Testis (tissue), 5 donors: Measurements from ENCODE around the gene MKX. TPM values are rescaled to one million over a fixed set of nuclear protein-coding genes. Genes with fewer than 3 reads are reported as not detected.

Experiments used
- DNase-seq: peaks from one replicate; pipeline ENCODE4 v3.0.0-alpha.2; 2019
- H3K27ac ChIP-seq, 2 donors: fragments of 200-600 bp; sonication (generic); one replicate each; pipeline ENCODE4 v1.5.1; 2019
- H3K27me3 ChIP-seq: fragments of 200-600 bp; sonication (generic); one replicate; pipeline ENCODE4 v1.5.1; 2019
- H3K36me3 ChIP-seq: fragments of 200-600 bp; sonication (generic); one replicate; pipeline ENCODE4 v1.5.1; 2017; ENCODE audit warnings: low read depth; ENCODE audit errors: missing control alignments
- H3K4me1 ChIP-seq: fragments of 200-600 bp; sonication (generic); one replicate; pipeline ENCODE4 v1.5.1; 2019
- H3K4me3 ChIP-seq, 2 donors: fragments of 200-600 bp; sonication (generic); one replicate each; pipeline ENCODE4 v1.5.1; 2017 to 2019
- H3K9me3 ChIP-seq: fragments of 200-600 bp; sonication (generic); one replicate; pipeline ENCODE4 v1.5.1; 2017
- CTCF ChIP-seq, 3 experiments: fragments of 450-650 bp in 2 of 3; fragments of 200-600 bp in 1 of 3; sonication (generic) in 1 of 3; IDR thresholded peaks; one replicate each; pipeline ENCODE4 v1.5.1; 2016 to 2019; ENCODE audit warnings: antibody characterized with exemption in 3 of 3, mild to moderate bottlenecking in 2 of 3, moderate library complexity in 1 of 3
- POLR2A ChIP-seq: fragments of 450-650 bp; IDR thresholded peaks from one replicate; pipeline ENCODE4 v1.6.1; 2017; ENCODE audit warnings: antibody characterized with exemption, mild to moderate bottlenecking, moderate library complexity
- WGBS, 2 donors: methylation state at CpG; one replicate each; pipeline ENCODE4 v1.1.5; 2018; 5-methylcytosine and 5-hydroxymethylcytosine counted together
- intact Hi-C: fragments of 100-400 bp; cut with DNase I; formaldehyde crosslinking; loops from one replicate; pipeline ENCODE4 v1.15.1; 2023; ENCODE audit warnings: low total_unique reads
- long read RNA-seq, 2 donors: transcript quantifications; one replicate each; lab custom pipeline, GENCODE V29; 2026
- polyA plus RNA-seq: library from polyadenylated mRNA; stranded (reverse); fragments of 350-450 nt; fragmentation: Illumina TruSeq; extraction: RNeasy Lipid Tissue Mini Kit (QIAGEN cat#74804); gene quantifications from one replicate; pipeline ENCODE4 v1.2.3, GENCODE V29; 2014; ENCODE audit warnings: low read depth, low replicate concordance; ENCODE audit not compliant: insufficient read depth
- total RNA-seq, 2 donors: library from RNA; depleted of rRNA; stranded (reverse); fragments of >200 nt; gene quantifications; one replicate each; pipeline ENCODE4 v1.2.3, GENCODE V29; 2016

MKX gene, protein sequence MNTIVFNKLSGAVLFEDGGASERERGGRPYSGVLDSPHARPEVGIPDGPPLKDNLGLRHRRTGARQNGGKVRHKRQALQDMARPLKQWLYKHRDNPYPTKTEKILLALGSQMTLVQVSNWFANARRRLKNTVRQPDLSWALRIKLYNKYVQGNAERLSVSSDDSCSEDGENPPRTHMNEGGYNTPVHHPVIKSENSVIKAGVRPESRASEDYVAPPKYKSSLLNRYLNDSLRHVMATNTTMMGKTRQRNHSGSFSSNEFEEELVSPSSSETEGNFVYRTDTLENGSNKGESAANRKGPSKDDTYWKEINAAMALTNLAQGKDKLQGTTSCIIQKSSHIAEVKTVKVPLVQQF
- total RNA-seq (1 to 10 TPM; 1.7 to 4.2 TPM), polyA plus RNA-seq (1.1 TPM)
- long read RNA-seq, donor 1: 0 reads
- long read RNA-seq, donor 2: 0 reads

DNA sequence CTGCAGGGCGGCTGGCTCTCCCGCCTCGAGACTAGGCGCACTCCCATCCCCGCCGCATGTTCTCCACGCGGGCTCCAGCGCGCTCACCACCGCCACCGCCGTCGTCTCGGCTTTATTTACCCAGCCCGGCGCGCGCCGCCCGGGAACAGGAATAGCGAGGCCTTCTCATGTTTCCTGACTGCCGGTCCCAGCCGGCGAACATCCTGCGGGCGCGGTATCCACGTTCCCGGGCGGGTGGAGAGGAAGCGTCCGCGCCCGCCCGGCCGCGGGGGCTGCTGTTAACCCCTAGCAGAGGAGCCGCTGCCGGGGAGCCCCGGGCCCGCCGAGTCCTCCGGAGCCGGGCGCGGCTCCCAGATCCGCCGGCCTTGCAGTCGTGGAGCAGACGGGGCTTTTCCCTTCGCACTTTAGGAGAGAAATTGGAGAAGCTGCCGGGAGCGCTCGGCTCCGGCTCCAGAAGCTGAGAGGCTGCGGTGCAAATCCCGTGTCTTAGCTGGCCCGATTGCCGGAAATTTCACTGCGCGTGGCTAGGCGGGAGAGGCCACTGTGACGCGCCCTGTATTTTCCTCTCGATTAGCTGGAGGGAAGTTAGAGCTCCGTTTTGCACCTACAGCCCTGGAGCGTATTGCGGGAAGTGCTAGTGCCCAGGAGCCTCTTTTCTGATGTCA is at the start of gene MKX:
Gene MKX (minus strand): TSS at position 88 of the 665 bp plus-strand sequence. CDS start 2,404 bp downstream, outside the sequence.
- H3K27me3 ChIP-seq: no peaks in the 10 kb centered on the region
- 0 to 1% methylated on average over 3 to 66 of the region's 69 CpGs for WGBS, 2 donors
- H3K36me3 ChIP-seq: no peaks in the 10 kb centered on the region
- TF ChIP-seq CTCF (IDR thresholded peaks at IDR 0.05): no peak
- no peak for TF ChIP-seq POLR2A
- DNase-seq: peak; percentile 22
- H3K4me1 ChIP-seq: peaks cover 31% of the 10 kb centered on the region
- H3K4me3 ChIP-seq: peak within 1 kb of the TSS; percentile 33 to 59
- intact Hi-C loops: no loop called here
- H3K9me3 ChIP-seq: no peaks in the 10 kb centered on the region
- peak within 1 kb of the TSS in 1 of 2 donors; percentile 80 for H3K27ac ChIP-seq

GRCh38 chr10:27794157-27794556 is 48.5 kb upstream of the MKX start:
- 34 to 46% methylated on average over 1 of the region's 1 CpG for WGBS, 2 donors
- Histone ChIP-seq H3K4me1 (no peaks in the 10 kb centered on the region), H3K27ac (no peak overlapping the region), H3K36me3 (no peaks in the 10 kb centered on the region), H3K27me3 (no peaks in the 10 kb centered on the region), H3K4me3 (no peak overlapping the region), H3K9me3 (no peaks in the 10 kb centered on the region)
- peak; percentile 22 for DNase-seq
- TF ChIP-seq POLR2A: no peak
- no peak for TF ChIP-seq CTCF (IDR thresholded peaks at IDR 0.05)
- intact Hi-C loops: no loop called here

DNA sequence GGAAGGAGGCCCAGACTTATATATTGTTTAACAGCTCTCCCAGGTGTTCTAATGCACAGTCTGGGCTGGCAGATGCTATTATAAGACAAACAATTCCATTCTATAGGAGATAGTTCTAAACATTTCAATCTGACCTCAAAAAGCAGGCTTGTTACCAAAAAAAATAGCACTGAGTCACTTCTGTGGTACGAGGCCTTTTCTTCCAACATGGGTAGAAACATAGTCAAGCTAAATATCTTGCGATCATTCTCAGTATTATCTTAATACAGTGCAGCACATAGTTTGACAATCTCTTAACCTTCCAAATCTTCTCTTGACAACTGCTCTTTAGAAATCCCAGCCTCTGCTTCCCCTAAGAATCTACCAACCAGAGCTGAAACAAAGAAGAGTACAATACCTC is 46.6 kb upstream of the MKX start:
- WGBS, 2 donors: 89% methylated on average over 2 of the region's 2 CpGs
- intact Hi-C loops: no loop called here
- TF ChIP-seq CTCF (IDR thresholded peaks at IDR 0.05): no peak
- TF ChIP-seq POLR2A: no peak

DNA sequence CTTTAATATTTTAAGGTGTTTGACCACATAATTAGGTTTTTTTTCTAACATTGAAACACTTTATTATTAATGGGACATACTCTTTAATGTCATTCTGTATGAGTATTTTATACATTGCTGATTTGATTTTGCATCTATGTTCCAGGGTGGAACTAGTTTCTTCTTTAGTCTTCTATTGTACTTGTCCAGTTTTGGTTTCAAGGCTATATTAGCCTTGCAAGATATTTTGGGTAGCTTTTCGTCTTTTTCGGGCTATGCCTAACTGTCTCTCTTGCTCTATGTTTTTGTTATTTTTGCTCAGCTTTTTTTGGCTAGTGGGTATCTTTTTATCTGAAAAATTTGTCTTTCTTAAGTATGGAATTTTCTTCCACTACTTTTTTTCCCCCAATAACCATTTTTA is 38.7 kb upstream of the MKX start:
- no peaks in the 10 kb centered on the region for H3K27me3 ChIP-seq
- 54 to 78% methylated on average over 2 of the region's 2 CpGs for WGBS, 2 donors
- H3K4me1 ChIP-seq: no peaks in the 10 kb centered on the region
- H3K27ac ChIP-seq: no peak overlapping the region
- no peaks in the 10 kb centered on the region for H3K36me3 ChIP-seq
- intact Hi-C loops: no loop called here
- H3K4me3 ChIP-seq: no peak overlapping the region
- no peak for DNase-seq
- TF ChIP-seq POLR2A (no peak), CTCF (IDR thresholded peaks at IDR 0.05) (no peak)
- no peaks in the 10 kb centered on the region for H3K9me3 ChIP-seq

More for the DNA sequence above, 46.6 kb upstream of the MKX start:
- Histone ChIP-seq H3K36me3 (no peaks in the 10 kb centered on the region), H3K4me1 (no peaks in the 10 kb centered on the region), H3K27ac (no peak overlapping the region), H3K27me3 (no peaks in the 10 kb centered on the region), H3K9me3 (no peaks in the 10 kb centered on the region), H3K4me3 (no peak overlapping the region)
- DNase-seq: no peak
